GM12878 (cell line): ENCODE data around the gene HSBP1L1. TPM values are rescaled to one million over a fixed set of nuclear protein-coding genes. Genes with fewer than 3 reads are reported as not detected.

Source experiments
- ATF7 ChIP-seq: fragments of 450-650 bp; IDR thresholded peaks from 2 replicates; pipeline ENCODE4 v1.6.1; 2016; ENCODE audit warnings: low read depth, mild to moderate bottlenecking
- LARP7 ChIP-seq: fragments of 450-650 bp; IDR thresholded peaks from 2 replicates; pipeline ENCODE4 v1.6.1; 2017; ENCODE audit warnings: mild to moderate bottlenecking
- NR2C2 ChIP-seq: IDR thresholded peaks from 2 replicates; pipeline ENCODE4 v1.6.1; 2011; ENCODE audit warnings: borderline replicate concordance, low read depth; ENCODE audit not compliant: control insufficient read depth, insufficient read length
- polyA plus RNA-seq, 11 experiments: library from polyadenylated mRNA; depleted of rRNA in 4 of 11; unstranded in 6 of 11; stranded (reverse) in 5 of 11; fragments of >200 nt; fragmentation: Nextera tagmentation in 4 of 11; fragmentation: Illumina TruSeq in 1 of 11; extraction: Ambion mirVana in 4 of 11; extraction: Trizol in 1 of 11; gene quantifications; 1 replicate in 1 of 11; 2 replicates in 10 of 11; pipeline versions ENCODE4 v1.2.1 to v1.2.3, GENCODE V29; 2011 to 2016; ENCODE audit warnings: inconsistent platforms in 2 of 11, missing spikeins in 2 of 11, low read depth in 1 of 11
- total RNA-seq, 4 experiments: library from RNA; depleted of rRNA in 3 of 4; stranded (reverse); fragments of >200 nt in 3 of 4; fragmentation: Illumina TruSeq in 1 of 4; extraction: Trizol in 1 of 4; gene quantifications; 2 replicates each; pipeline versions ENCODE4 v1.2.1 to v1.2.3, GENCODE V29; 2013 to 2021
- TF ChIP-seq, protein P1 (sequence below): fragments of 450-650 bp; IDR thresholded peaks from 2 replicates; pipeline ENCODE4 v1.6.1; 2017; ENCODE audit warnings: mild to moderate bottlenecking, moderate library complexity
- TF ChIP-seq, protein P2 (sequence below): fragments of 450-650 bp; formaldehyde crosslinking; IDR thresholded peaks from 2 replicates; pipeline ENCODE4 v1.4.0; 2022; ENCODE audit warnings: mild to moderate bottlenecking, moderate library complexity

Gene HSBP1L1
- total and polyA plus RNA-seq, 10 of the 15 experiments (the other 5 are each of a cell fraction or from before 2014, with no cell fraction given) = 0.97 to 14.0 (median 6.9) TPM; not detected in 1

DNA sequence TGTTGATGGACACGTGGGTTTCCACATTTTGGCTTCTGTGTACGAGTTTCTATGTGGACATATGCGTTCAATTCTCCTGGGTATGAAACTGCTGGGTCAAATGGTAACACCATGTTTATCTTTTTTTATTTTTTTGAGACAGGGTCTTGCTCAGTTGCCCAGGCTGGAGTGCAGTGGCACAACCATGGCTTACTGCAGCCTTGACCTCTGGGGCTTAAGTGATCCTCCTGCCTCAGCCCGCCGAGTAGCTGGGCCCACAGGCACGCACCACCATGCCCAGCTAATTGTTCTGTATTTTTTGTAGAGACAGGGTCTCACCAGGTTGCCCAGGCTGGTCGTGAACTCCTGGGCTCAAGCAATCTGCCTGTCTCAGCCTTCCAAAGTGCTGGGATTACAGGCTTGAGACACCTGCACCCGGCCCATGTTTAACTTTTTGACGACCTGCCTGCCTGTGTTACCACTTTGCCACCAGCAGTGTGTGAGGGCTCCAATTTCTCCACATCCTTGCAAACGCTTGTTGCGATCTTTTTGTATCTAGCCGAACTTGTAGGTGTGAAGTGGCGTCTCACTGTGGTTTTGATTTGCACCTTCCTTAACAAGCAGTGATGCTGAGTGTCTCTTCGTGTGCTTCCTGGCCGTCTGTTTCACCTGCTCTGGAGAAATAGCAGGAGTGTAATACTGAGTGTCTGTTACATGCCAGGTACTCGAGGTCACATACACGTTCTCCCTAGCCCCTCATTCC lies 6.9 kb downstream of the HSBP1L1 start (continued):
- TF ChIP-seq, protein P1, sequence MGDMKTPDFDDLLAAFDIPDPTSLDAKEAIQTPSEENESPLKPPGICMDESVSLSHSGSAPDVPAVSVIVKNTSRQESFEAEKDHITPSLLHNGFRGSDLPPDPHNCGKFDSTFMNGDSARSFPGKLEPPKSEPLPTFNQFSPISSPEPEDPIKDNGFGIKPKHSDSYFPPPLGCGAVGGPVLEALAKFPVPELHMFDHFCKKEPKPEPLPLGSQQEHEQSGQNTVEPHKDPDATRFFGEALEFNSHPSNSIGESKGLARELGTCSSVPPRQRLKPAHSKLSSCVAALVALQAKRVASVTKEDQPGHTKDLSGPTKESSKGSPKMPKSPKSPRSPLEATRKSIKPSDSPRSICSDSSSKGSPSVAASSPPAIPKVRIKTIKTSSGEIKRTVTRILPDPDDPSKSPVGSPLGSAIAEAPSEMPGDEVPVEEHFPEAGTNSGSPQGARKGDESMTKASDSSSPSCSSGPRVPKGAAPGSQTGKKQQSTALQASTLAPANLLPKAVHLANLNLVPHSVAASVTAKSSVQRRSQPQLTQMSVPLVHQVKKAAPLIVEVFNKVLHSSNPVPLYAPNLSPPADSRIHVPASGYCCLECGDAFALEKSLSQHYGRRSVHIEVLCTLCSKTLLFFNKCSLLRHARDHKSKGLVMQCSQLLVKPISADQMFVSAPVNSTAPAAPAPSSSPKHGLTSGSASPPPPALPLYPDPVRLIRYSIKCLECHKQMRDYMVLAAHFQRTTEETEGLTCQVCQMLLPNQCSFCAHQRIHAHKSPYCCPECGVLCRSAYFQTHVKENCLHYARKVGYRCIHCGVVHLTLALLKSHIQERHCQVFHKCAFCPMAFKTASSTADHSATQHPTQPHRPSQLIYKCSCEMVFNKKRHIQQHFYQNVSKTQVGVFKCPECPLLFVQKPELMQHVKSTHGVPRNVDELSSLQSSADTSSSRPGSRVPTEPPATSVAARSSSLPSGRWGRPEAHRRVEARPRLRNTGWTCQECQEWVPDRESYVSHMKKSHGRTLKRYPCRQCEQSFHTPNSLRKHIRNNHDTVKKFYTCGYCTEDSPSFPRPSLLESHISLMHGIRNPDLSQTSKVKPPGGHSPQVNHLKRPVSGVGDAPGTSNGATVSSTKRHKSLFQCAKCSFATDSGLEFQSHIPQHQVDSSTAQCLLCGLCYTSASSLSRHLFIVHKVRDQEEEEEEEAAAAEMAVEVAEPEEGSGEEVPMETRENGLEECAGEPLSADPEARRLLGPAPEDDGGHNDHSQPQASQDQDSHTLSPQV = no peak
- no peak for TF ChIP-seq ATF7
- TF ChIP-seq NR2C2 = no peak
- TF ChIP-seq, protein P2, sequence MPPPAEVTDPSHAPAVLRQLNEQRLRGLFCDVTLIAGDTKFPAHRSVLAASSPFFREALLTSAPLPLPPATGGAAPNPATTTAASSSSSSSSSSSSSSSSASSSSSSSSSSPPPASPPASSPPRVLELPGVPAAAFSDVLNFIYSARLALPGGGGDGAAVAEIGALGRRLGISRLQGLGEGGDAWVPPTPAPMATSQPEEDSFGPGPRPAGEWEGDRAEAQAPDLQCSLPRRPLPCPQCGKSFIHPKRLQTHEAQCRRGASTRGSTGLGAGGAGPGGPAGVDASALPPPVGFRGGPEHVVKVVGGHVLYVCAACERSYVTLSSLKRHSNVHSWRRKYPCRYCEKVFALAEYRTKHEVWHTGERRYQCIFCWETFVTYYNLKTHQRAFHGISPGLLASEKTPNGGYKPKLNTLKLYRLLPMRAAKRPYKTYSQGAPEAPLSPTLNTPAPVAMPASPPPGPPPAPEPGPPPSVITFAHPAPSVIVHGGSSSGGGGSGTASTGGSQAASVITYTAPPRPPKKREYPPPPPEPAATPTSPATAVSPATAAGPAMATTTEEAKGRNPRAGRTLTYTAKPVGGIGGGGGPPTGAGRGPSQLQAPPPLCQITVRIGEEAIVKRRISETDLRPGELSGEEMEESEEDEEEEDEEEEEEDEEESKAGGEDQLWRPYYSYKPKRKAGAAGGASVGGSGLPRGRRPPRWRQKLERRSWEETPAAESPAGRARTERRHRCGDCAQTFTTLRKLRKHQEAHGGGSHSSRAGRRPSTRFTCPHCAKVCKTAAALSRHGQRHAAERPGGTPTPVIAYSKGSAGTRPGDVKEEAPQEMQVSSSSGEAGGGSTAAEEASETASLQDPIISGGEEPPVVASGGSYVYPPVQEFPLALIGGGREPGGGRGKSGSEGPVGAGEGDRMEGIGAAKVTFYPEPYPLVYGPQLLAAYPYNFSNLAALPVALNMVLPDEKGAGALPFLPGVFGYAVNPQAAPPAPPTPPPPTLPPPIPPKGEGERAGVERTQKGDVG (CRISPR knock-in tag) = no peak
- TF ChIP-seq LARP7 = no peak
